H9 (cell line): ENCODE results near the gene PDZRN4. TPM values are rescaled to one million over a fixed set of nuclear protein-coding genes. Genes with fewer than 3 reads are reported as not detected.

Source experiments
- DNase-seq: peaks from one replicate; pipeline ENCODE4 v3.0.0-alpha.2; 2017
- H2AFZ ChIP-seq: one replicate; pipeline ENCODE4 v1.6.1; 2013; ENCODE audit warnings: mild to moderate bottlenecking, low read length, control low read depth, moderate library complexity
- H2AK5ac ChIP-seq: 2 replicates; pipeline ENCODE4 v1.6.1; 2013; ENCODE audit warnings: low read length, control low read depth, mixed read lengths; ENCODE audit not compliant: insufficient read length
- H2BK120ac ChIP-seq: one replicate; pipeline ENCODE4 v1.6.1; 2013; ENCODE audit warnings: low read depth, mild to moderate bottlenecking, low read length, control low read depth, inconsistent platforms; ENCODE audit not compliant: poor library complexity, severe bottlenecking
- H2BK12ac ChIP-seq: 2 replicates; pipeline ENCODE4 v1.6.1; 2013; ENCODE audit warnings: low read length, control low read depth, mixed read lengths, low read depth; ENCODE audit not compliant: insufficient read length
- H2BK15ac ChIP-seq: 2 replicates; pipeline ENCODE4 v1.6.1; 2013; ENCODE audit warnings: low read depth, low read length, control low read depth
- H2BK20ac ChIP-seq: one replicate; pipeline ENCODE4 v1.6.1; 2013; ENCODE audit warnings: low read depth, mild to moderate bottlenecking, low read length, control low read depth, inconsistent platforms; ENCODE audit not compliant: poor library complexity, severe bottlenecking
- H2BK5ac ChIP-seq: 2 replicates; pipeline ENCODE4 v1.6.1; 2013; ENCODE audit warnings: low read length, control low read depth, mixed read lengths; ENCODE audit not compliant: insufficient read length
- H3K14ac ChIP-seq: 2 replicates; pipeline ENCODE4 v1.6.1; 2013; ENCODE audit warnings: low read length, control low read depth; ENCODE audit not compliant: insufficient read depth
- H3K18ac ChIP-seq: 2 replicates; pipeline ENCODE4 v1.6.1; 2013; ENCODE audit warnings: low read depth, mild to moderate bottlenecking, mixed read lengths, low read length, control low read depth; ENCODE audit not compliant: insufficient read length
- H3K23ac ChIP-seq: 2 replicates; pipeline ENCODE4 v1.6.1; 2013; ENCODE audit warnings: low read length, control low read depth, mixed read lengths, low read depth; ENCODE audit not compliant: insufficient read length
- H3K23me2 ChIP-seq: 2 replicates; pipeline ENCODE4 v1.6.1; 2013; ENCODE audit warnings: low read depth, mild to moderate bottlenecking, mixed read lengths, low read length, control low read depth; ENCODE audit not compliant: insufficient read length, poor library complexity, severe bottlenecking
- H3K27ac ChIP-seq: 2 replicates; pipeline ENCODE4 v1.5.1; 2013; ENCODE audit warnings: low read length, control low read depth, mixed read lengths, low read depth; ENCODE audit not compliant: insufficient read length
- H3K27me3 ChIP-seq: 2 replicates; pipeline ENCODE4 v1.6.1; 2013; ENCODE audit warnings: low read length, control low read depth, inconsistent platforms; ENCODE audit not compliant: insufficient read depth
- H3K4ac ChIP-seq: 2 replicates; pipeline ENCODE4 v1.6.1; 2013; ENCODE audit warnings: low read depth, mild to moderate bottlenecking, control low read depth, inconsistent platforms, low read length, moderate library complexity
- H3K4me1 ChIP-seq: 2 replicates; pipeline ENCODE4 v1.6.1; 2013; ENCODE audit warnings: low read length, control low read depth, inconsistent platforms; ENCODE audit not compliant: insufficient read depth
- H3K4me2 ChIP-seq: 2 replicates; pipeline ENCODE4 v1.6.1; 2013; ENCODE audit warnings: low read length, control low read depth, mixed read lengths; ENCODE audit not compliant: insufficient read length, insufficient read depth
- H3K56ac ChIP-seq: 2 replicates; pipeline ENCODE4 v1.6.1; 2013; ENCODE audit warnings: low read depth, mild to moderate bottlenecking, mixed read lengths, low read length, control low read depth; ENCODE audit not compliant: insufficient read length
- H3K79me1 ChIP-seq: 2 replicates; pipeline ENCODE4 v1.6.1; 2013; ENCODE audit warnings: low read depth, mild to moderate bottlenecking, moderate library complexity, low read length, control low read depth, inconsistent platforms; ENCODE audit not compliant: insufficient read depth, poor library complexity, severe bottlenecking
- H3K79me2 ChIP-seq: 2 replicates; pipeline ENCODE4 v1.6.1; 2013; ENCODE audit warnings: low read length, control low read depth, inconsistent platforms; ENCODE audit not compliant: insufficient read depth
- H3K9ac ChIP-seq: 2 replicates; pipeline ENCODE4 v1.6.1; 2013; ENCODE audit warnings: low read length, control low read depth, mixed read lengths; ENCODE audit not compliant: insufficient read length; ENCODE audit errors: extremely low read depth
- H3K9me3 ChIP-seq: one replicate; pipeline ENCODE4 v1.6.1; 2013; ENCODE audit warnings: low read depth, low read length, inconsistent platforms; ENCODE audit not compliant: control insufficient read depth
- H3T11ph ChIP-seq: one replicate; pipeline ENCODE4 v1.6.1; 2013; ENCODE audit warnings: mild to moderate bottlenecking, low read length, control low read depth, inconsistent platforms
- H4K20me1 ChIP-seq: one replicate; pipeline ENCODE4 v1.6.1; 2013; ENCODE audit not compliant: control insufficient read depth, insufficient read length, insufficient read depth
- H4K5ac ChIP-seq: 2 replicates; pipeline ENCODE4 v1.6.1; 2013; ENCODE audit warnings: low read depth, mild to moderate bottlenecking, mixed read lengths, low read length, control low read depth; ENCODE audit not compliant: insufficient read length
- H4K8ac ChIP-seq: replicated peaks from 2 replicates; pipeline ENCODE4 v1.6.1; 2013; ENCODE audit warnings: low read length, control low read depth, mixed read lengths, low read depth; ENCODE audit not compliant: insufficient read length
- H4K91ac ChIP-seq: 2 replicates; pipeline ENCODE4 v1.6.1; 2013; ENCODE audit warnings: low read depth, mild to moderate bottlenecking, moderate library complexity, mixed read lengths, low read length, control low read depth; ENCODE audit not compliant: insufficient read length
- H3K27ac Mint-ChIP-seq, 3 experiments: 2 replicates in 2 of 3; 3 replicates in 1 of 3; pipeline ENCODE4 v1.8.0; 2020 to 2021; ENCODE audit warnings: mixed read lengths in 3 of 3, mild to moderate bottlenecking in 1 of 3, moderate library complexity in 1 of 3
- H3K27me3 Mint-ChIP-seq: 2 replicates; pipeline ENCODE4 v1.8.0; 2021; ENCODE audit warnings: low read depth, mild to moderate bottlenecking, moderate library complexity, mixed read lengths
- H3K36me3 Mint-ChIP-seq, 3 experiments: 2 replicates in 2 of 3; 3 replicates in 1 of 3; pipeline ENCODE4 v1.8.0; 2020 to 2021; ENCODE audit warnings: low read depth in 3 of 3, mixed read lengths in 3 of 3; ENCODE audit not compliant: insufficient read depth in 1 of 3
- H3K4me1 Mint-ChIP-seq, 2 experiments: 2 replicates each; pipeline ENCODE4 v1.8.0; 2020; ENCODE audit warnings: mixed read lengths in 2 of 2
- H3K4me3 Mint-ChIP-seq, 2 experiments: 2 replicates in 1 of 2; 3 replicates in 1 of 2; pipeline ENCODE4 v1.8.0; 2020 to 2021; ENCODE audit warnings: mild to moderate bottlenecking in 2 of 2, mixed read lengths in 2 of 2, moderate library complexity in 1 of 2
- H3K9me3 Mint-ChIP-seq, 2 experiments: 2 replicates in 1 of 2; 3 replicates in 1 of 2; pipeline ENCODE4 v1.8.0; 2020; ENCODE audit warnings: mild to moderate bottlenecking in 2 of 2, mixed read lengths in 2 of 2, moderate library complexity in 1 of 2
- CTCF ChIP-seq: fragments of 200-600 bp; sonication (generic); conservative IDR thresholded peaks from 3 replicates; pipeline ENCODE4 v1.8.0; 2021; ENCODE audit warnings: antibody characterized with exemption, mild to moderate bottlenecking
- WGBS: extraction: QIAGEN DNeasy Blood & Tissue Kit; methylation state at CpG from one replicate; pipeline ENCODE4 v1.1.7; 2013; ENCODE audit warnings: missing lambda C conversion rate, low lambda C conversion rate, mixed read lengths; ENCODE audit not compliant: insufficient read length; ENCODE audit errors: extremely low coverage; 5-methylcytosine and 5-hydroxymethylcytosine counted together
- total RNA-seq: library from RNA; stranded (reverse); gene quantifications from 2 replicates; pipeline ENCODE4 v1.2.1, GENCODE V29; 2021

The PDZRN4 gene
- total RNA-seq, 1 experiment from 2014 or later: not detected

- Histone ChIP-seq H3K18ac (no peak overlapping the region), H3K23ac (no peak overlapping the region), H3K79me1 (no peaks in the 10 kb centered on the region), H3K4me2 (no peak overlapping the region), H3T11ph (no peak overlapping the region), H3K27ac (no peak overlapping the region), H3K23me2 (no peaks in the 10 kb centered on the region), H3K9me3 (no peaks in the 10 kb centered on the region), H2BK120ac (no peak overlapping the region), H3K4ac (no peak overlapping the region), H3K79me2 (no peaks in the 10 kb centered on the region), H4K20me1 (no peaks in the 10 kb centered on the region), H4K8ac (no peak overlapping the region), H2BK12ac (no peak overlapping the region), H3K56ac (no peak overlapping the region), H2AFZ (no peak overlapping the region), H3K27me3 (no peaks in the 10 kb centered on the region), H2BK5ac (no peak overlapping the region), H3K14ac (no peak overlapping the region), H2BK20ac (no peak overlapping the region), H3K9ac (no peak overlapping the region), H4K5ac (no peak overlapping the region), H3K4me1 (no peaks in the 10 kb centered on the region), H4K91ac (no peak overlapping the region), H2BK15ac (no peak overlapping the region), H2AK5ac (no peak overlapping the region)
- peaks cover 1% of the 10 kb centered on the region; the same call in 1 of the 2 replicates for H3K27me3 Mint-ChIP-seq
- no peak overlapping the region for H3K27ac Mint-ChIP-seq
- H3K36me3 Mint-ChIP-seq: peaks cover 0 to under 1% (median 0%) of the 10 kb centered on the region in 3 experiments; a peak in 3 of 7 replicates
- no peak overlapping the region for H3K4me3 Mint-ChIP-seq
- WGBS: no CpG with 5 or more reads among the region's 1 CpG
- H3K9me3 Mint-ChIP-seq: peaks cover 6 to 7% of the 10 kb centered on the region in 2 experiments; a peak in 3 of 5 replicates
- H3K4me1 Mint-ChIP-seq: peaks cover 0 to 2% of the 10 kb centered on the region in 2 experiments; a peak in 1 of 4 replicates
- no peak for TF ChIP-seq CTCF
- no peak for DNase-seq
These were observed 45.7 kb upstream of the PDZRN4 start for GRCh38 chr12:41142376-41142775.
